ENCODE data around the gene MOSMO.
"Not testable (repeated sequence)": the region's sequence is repeated elsewhere in the genome, so short reads cannot be mapped to it uniquely, and the experiment has no call there.

The MOSMO gene

GRCh38 chr16:22093996-22094395 lies 86.1 kb downstream of the MOSMO start:
- FAIRE-seq: no peak

GRCh38 chr16:22098405-22099255 lies 90.7 kb downstream of the MOSMO start:
- peak; percentile 83 for FAIRE-seq

GRCh38 chr16:22099256-22099975 lies 91.5 kb downstream of the MOSMO start:
- no peak for FAIRE-seq

GRCh38 chr16:22103441-22103840 lies 95.5 kb downstream of the MOSMO start:
- no peak for FAIRE-seq

- no peak for FAIRE-seq
These were observed 101.5 kb downstream of the MOSMO start for GRCh38 chr16:22109258-22109898.

- FAIRE-seq: not testable (repeated sequence)
These were observed 103.7 kb downstream of the MOSMO start for GRCh38 chr16:22111629-22112028.

GRCh38 chr16:22116095-22116700 lies 108.3 kb downstream of the MOSMO start:
- no peak for FAIRE-seq

GRCh38 chr16:22117609-22118008 lies 109.7 kb downstream of the MOSMO start:
- FAIRE-seq: no peak

GRCh38 chr16:22120440-22120839 lies 112.5 kb downstream of the MOSMO start:
- no peak for FAIRE-seq

- FAIRE-seq: no peak
These were observed 114.3 kb downstream of the MOSMO start for GRCh38 chr16:22122239-22122638.

- peak; percentile 61 for FAIRE-seq
These were observed 115.2 kb downstream of the MOSMO start for GRCh38 chr16:22123146-22123545.

GRCh38 chr16:22123759-22124490 lies 116.0 kb downstream of the MOSMO start:
- FAIRE-seq: no peak

GRCh38 chr16:22124583-22125284 lies 116.8 kb downstream of the MOSMO start:
- FAIRE-seq: no peak

GRCh38 chr16:22126037-22126558 lies 118.2 kb downstream of the MOSMO start:
- FAIRE-seq: no peak

GRCh38 chr16:22128537-22128936 lies 120.6 kb downstream of the MOSMO start:
- FAIRE-seq: not testable (repeated sequence)

GRCh38 chr16:22130528-22130927 lies 122.6 kb downstream of the MOSMO start:
- FAIRE-seq: no peak

- FAIRE-seq: no peak
These were observed 124.9 kb downstream of the MOSMO start for GRCh38 chr16:22132801-22133200.
